ENCODE results near the gene DNAI7.

GRCh38 chr12:25123126-25123525, 71.8 kb downstream of the DNAI7 start:
- TF ChIP-seq CTCF (IDR thresholded peaks at IDR 0.05) (no peak), SIN3A (IDR thresholded peaks at IDR 0.05; ENCODE audit: borderline replicate concordance, insufficient read depth, low read depth, low read length) (no peak), TCF7L2 (IDR thresholded peaks at IDR 0.05; ENCODE audit: low read depth, low read length) (no peak)
